Testis (tissue), 3 donors: ENCODE results near the gene CXCR3. TPM values are rescaled to one million over a fixed set of nuclear protein-coding genes. Genes with fewer than 3 reads are reported as not detected.

Experiments
- DNase-seq: peaks from one replicate; pipeline ENCODE4 v3.0.0-alpha.2; 2019
- H3K27ac ChIP-seq, 2 donors: fragments of 200-600 bp; sonication (generic); one replicate each; pipeline ENCODE4 v1.5.1; 2019
- H3K27me3 ChIP-seq: fragments of 200-600 bp; sonication (generic); one replicate; pipeline ENCODE4 v1.5.1; 2019
- H3K36me3 ChIP-seq: fragments of 200-600 bp; sonication (generic); one replicate; pipeline ENCODE4 v1.5.1; 2017; ENCODE audit warnings: low read depth; ENCODE audit errors: missing control alignments
- H3K4me1 ChIP-seq: fragments of 200-600 bp; sonication (generic); one replicate; pipeline ENCODE4 v1.5.1; 2019
- H3K4me3 ChIP-seq, 2 donors: fragments of 200-600 bp; sonication (generic); one replicate each; pipeline ENCODE4 v1.5.1; 2017 to 2019
- H3K9me3 ChIP-seq: fragments of 200-600 bp; sonication (generic); one replicate; pipeline ENCODE4 v1.5.1; 2017
- POLR2A ChIP-seq: fragments of 450-650 bp; IDR thresholded peaks from one replicate; pipeline ENCODE4 v1.6.1; 2017; ENCODE audit warnings: antibody characterized with exemption, mild to moderate bottlenecking, moderate library complexity
- WGBS, 2 donors: methylation state at CpG; one replicate each; pipeline ENCODE4 v1.1.5; 2018; 5-methylcytosine and 5-hydroxymethylcytosine counted together
- intact Hi-C: fragments of 100-400 bp; cut with DNase I; formaldehyde crosslinking; loops from one replicate; pipeline ENCODE4 v1.15.1; 2023; ENCODE audit warnings: low total_unique reads
- polyA plus RNA-seq: library from polyadenylated mRNA; stranded (reverse); fragments of 350-450 nt; fragmentation: Illumina TruSeq; extraction: RNeasy Lipid Tissue Mini Kit (QIAGEN cat#74804); gene quantifications from one replicate; pipeline ENCODE4 v1.2.3, GENCODE V29; 2014; ENCODE audit warnings: low read depth, low replicate concordance; ENCODE audit not compliant: insufficient read depth
- total RNA-seq, 2 donors: library from RNA; depleted of rRNA; stranded (reverse); fragments of >200 nt; gene quantifications; one replicate each; pipeline ENCODE4 v1.2.3, GENCODE V29; 2016
- TF ChIP-seq, protein P1 (sequence below), 3 experiments: fragments of 450-650 bp in 2 of 3; fragments of 200-600 bp in 1 of 3; sonication (generic) in 1 of 3; IDR thresholded peaks; one replicate each; pipeline ENCODE4 v1.5.1; 2016 to 2019; ENCODE audit warnings: antibody characterized with exemption in 3 of 3, mild to moderate bottlenecking in 2 of 3, moderate library complexity in 1 of 3

The CXCR3 gene
- total and polyA plus RNA-seq, 3 donors from 2014 or later = 0.24 to 1.3 (median 0.43) TPM

DNA sequence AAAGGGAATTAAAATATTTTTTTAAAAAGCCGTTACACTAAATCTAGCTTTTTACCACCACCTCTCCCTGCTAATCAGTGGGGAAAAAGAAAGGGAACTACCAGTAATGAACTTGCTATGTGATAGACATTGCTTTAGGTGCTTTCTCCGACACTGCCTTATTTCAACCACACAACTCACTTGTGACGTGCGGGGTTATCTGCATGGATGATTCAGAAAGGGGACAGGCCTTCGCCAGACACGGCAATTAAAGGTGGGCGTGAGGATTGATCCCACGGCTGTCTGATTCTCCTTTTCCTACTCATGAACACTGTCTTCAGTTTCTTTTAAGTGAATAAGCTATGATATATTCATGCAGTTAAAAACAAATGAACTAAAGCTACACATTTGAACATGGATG lies 882 bp upstream of the CXCR3 start:
- Histone ChIP-seq H3K4me1 (peaks cover 5% of the 10 kb centered on the region), H3K27me3 (no peaks in the 10 kb centered on the region), H3K9me3 (no peaks in the 10 kb centered on the region), H3K27ac (no peak overlapping the region), H3K36me3 (no peaks in the 10 kb centered on the region), H3K4me3 (no peak overlapping the region)
- DNase-seq = no peak
- TF ChIP-seq, protein P1, sequence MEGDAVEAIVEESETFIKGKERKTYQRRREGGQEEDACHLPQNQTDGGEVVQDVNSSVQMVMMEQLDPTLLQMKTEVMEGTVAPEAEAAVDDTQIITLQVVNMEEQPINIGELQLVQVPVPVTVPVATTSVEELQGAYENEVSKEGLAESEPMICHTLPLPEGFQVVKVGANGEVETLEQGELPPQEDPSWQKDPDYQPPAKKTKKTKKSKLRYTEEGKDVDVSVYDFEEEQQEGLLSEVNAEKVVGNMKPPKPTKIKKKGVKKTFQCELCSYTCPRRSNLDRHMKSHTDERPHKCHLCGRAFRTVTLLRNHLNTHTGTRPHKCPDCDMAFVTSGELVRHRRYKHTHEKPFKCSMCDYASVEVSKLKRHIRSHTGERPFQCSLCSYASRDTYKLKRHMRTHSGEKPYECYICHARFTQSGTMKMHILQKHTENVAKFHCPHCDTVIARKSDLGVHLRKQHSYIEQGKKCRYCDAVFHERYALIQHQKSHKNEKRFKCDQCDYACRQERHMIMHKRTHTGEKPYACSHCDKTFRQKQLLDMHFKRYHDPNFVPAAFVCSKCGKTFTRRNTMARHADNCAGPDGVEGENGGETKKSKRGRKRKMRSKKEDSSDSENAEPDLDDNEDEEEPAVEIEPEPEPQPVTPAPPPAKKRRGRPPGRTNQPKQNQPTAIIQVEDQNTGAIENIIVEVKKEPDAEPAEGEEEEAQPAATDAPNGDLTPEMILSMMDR (IDR thresholded peaks at IDR 0.05) = no peak
- no peak for TF ChIP-seq POLR2A
- intact Hi-C loops = no loop called here
- 75 to 88% methylated on average over 8 of the region's 8 CpGs for WGBS, 2 donors

GRCh38 chrX:71618787-71619186 lies 476 bp upstream of the CXCR3 start:
- Histone ChIP-seq H3K9me3 (no peaks in the 10 kb centered on the region), H3K27ac (no peak overlapping the region), H3K4me1 (peaks cover 5% of the 10 kb centered on the region), H3K4me3 (no peak overlapping the region), H3K27me3 (no peaks in the 10 kb centered on the region), H3K36me3 (no peaks in the 10 kb centered on the region)
- DNase-seq = no peak
- TF ChIP-seq, protein P1 (IDR thresholded peaks at IDR 0.05) = no peak
- TF ChIP-seq POLR2A = no peak
- intact Hi-C loops = no loop called here
- WGBS, 2 donors = 90% methylated on average over 3 of the region's 3 CpGs; no CpG with 5 or more reads in 1 of the 2 donors

DNA sequence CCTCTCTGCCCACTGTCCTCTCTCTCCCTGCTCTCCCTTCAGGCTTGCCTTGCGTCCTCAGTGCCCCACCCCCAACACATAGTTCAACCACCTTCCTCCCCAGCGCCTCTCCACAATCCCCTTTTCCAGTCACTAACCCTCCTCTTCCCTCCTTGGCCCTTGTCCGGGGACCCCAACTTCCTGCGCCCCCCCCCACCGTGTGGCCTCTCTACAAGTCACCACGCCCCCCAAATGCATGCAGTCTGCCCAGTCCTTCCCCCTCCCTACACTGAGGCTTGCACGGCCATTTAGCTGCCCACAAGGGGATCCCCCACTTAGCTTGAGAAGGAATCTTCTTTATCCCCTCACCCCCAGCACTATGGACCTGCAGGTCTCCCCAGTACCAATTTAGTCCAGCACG lies 569 bp downstream of the CXCR3 start:
- no peak overlapping the region for H3K4me3 ChIP-seq
- H3K27ac ChIP-seq = no peak overlapping the region
- TF ChIP-seq, protein P1 (IDR thresholded peaks at IDR 0.05) = no peak
- TF ChIP-seq POLR2A = no peak
- intact Hi-C loops = no loop called here
- H3K4me1 ChIP-seq = no peaks in the 10 kb centered on the region
- H3K36me3 ChIP-seq = no peaks in the 10 kb centered on the region
- no peaks in the 10 kb centered on the region for H3K27me3 ChIP-seq
- DNase-seq = no peak
- 81 to 83% methylated on average over 6 to 8 of the region's 8 CpGs for WGBS, 2 donors
- no peaks in the 10 kb centered on the region for H3K9me3 ChIP-seq

DNA sequence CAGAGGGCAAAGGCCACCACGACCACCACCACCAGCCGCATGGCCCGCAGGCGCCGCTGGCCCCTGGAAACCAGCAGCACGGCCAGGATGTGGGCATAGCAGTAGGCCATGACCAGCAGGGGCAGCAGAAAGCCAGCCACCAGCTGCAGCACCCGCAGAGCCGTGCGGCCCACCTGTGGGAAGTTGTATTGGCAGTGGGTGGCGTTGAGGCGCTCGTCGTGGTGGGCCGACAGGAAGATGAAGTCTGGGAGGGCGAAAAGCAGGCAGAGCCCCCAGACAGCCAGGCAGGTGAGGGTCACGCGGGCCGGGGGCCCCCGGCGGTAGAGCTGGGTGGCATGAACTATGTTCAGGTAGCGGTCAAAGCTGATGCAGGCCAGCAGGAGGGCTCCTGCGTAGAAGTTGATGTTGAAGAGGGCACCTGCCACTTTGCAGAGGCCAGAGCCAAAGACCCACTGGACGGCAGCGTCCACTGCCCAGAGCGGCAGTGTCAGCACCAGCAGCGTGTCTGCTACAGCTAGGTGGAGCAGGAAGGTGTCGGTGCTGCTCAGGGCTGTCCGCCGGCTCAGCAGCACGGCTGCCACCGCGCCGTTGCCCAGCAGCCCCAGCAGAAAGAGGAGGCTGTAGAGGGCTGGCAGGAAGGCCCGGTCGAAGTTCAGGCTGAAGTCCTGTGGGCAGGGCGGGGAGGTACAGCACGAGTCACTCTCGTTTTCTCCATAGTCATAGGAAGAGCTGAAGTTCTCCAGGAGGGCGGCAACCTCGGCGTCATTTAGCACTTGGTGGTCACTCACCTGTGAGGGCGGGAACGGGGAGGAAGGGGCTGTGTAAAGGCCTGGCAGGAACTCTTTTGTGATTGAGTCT lies 1.4 kb downstream of the CXCR3 start:
- 60 to 83% methylated on average over 7 to 18 of the region's 43 CpGs for WGBS, 2 donors
- H3K36me3 ChIP-seq = no peaks in the 10 kb centered on the region
- no peak for DNase-seq
- intact Hi-C loops = no loop called here
- no peak overlapping the region for H3K4me3 ChIP-seq
- no peak for TF ChIP-seq POLR2A
- TF ChIP-seq, protein P1 (IDR thresholded peaks at IDR 0.05) = no peak
- no peaks in the 10 kb centered on the region for H3K4me1 ChIP-seq
- H3K9me3 ChIP-seq = no peaks in the 10 kb centered on the region
- no peak overlapping the region for H3K27ac ChIP-seq
- H3K27me3 ChIP-seq = no peaks in the 10 kb centered on the region

DNA sequence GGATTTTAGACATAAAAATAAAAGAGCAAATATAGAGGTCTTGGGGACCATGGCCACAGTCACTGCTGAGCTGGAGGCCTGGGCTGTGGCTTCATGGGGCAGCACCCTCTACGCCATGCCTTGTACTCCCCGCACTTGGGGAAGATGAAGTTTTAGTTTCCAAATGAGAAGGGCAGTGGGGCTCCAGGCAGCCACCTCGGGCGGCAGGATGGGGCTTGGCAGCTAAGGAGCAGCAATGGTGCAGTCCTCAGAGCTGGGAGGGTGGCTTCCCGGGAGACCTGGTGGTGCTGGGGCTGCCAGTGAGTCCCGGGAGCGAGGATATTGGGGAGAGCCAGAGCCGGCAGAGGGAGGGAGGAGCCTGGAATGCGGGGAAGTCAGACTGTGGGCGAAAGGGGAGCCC lies 2.4 kb downstream of the CXCR3 start:
- Histone ChIP-seq H3K4me3 (no peak overlapping the region), H3K36me3 (no peaks in the 10 kb centered on the region), H3K4me1 (no peaks in the 10 kb centered on the region), H3K9me3 (no peaks in the 10 kb centered on the region), H3K27ac (no peak overlapping the region), H3K27me3 (no peaks in the 10 kb centered on the region)
- TF ChIP-seq, protein P1 (IDR thresholded peaks at IDR 0.05) = no peak
- no peak for TF ChIP-seq POLR2A
- WGBS, 2 donors = 62 to 77% methylated on average over 4 to 10 of the region's 10 CpGs
- no peak for DNase-seq
- intact Hi-C loops = no loop called here
